HCT116 (cell line): ENCODE measurements around the gene PMEPA1. TPM values are rescaled to one million over a fixed set of nuclear protein-coding genes. Genes with fewer than 3 reads are reported as not detected.

Experiments used
- ATAC-seq: fragments of 200-7000 bp; cut with Tn5 transposase; 2 replicates; pipeline ENCODE4 v1.9.1; 2020; ENCODE audit warnings: mild to moderate bottlenecking, moderate library complexity
- BruUV-seq: library from RNA; stranded (reverse); fragments of 400-500 nt; replicated peaks from 2 replicates; lab custom pipeline; 2021; lab: Mats Ljungman, UMichigan
- CTCF ChIA-PET: fragments of 300-600 bp; sonication (Branson Sonifier 250); formaldehyde crosslinking; loops from one replicate; lab custom pipeline; 2021; ENCODE audit warnings: antibody characterized with exemption; lab: Charles Lee
- POLR2A ChIA-PET: fragments of 300-600, 350-600 bp; sonication (Branson Sonifier 250); formaldehyde crosslinking; loops from one replicate; lab custom pipeline; 2021; ENCODE audit warnings: antibody characterized with exemption; lab: Charles Lee
- RAD21 ChIA-PET, 2 experiments: fragments of 300-600 bp; sonication (Branson Sonifier 250); formaldehyde crosslinking; loops; one replicate each; lab custom pipeline; 2023; ENCODE audit warnings: low total read pairs in 2 of 2; ENCODE audit not compliant: uncharacterized antibody in 2 of 2, unreplicated experiment in 2 of 2, low non-redundant PET in 1 of 2; lab: Charles Lee
- DNase-seq: peaks from one replicate; pipeline ENCODE4 v3.0.0-alpha.2; 2010; ENCODE audit warnings: low read depth, low spot score
- H2AFZ ChIP-seq: fragments of 200-600 bp; shearing (Covaris generic), sonication (generic); 2 replicates; pipeline ENCODE4 v1.6.1; 2017; ENCODE audit warnings: low read depth, mixed run types, mixed read lengths, antibody characterized with exemption, low read length; ENCODE audit not compliant: poor library complexity, severe bottlenecking
- H3K27ac ChIP-seq: 2 replicates; pipeline ENCODE4 v1.5.1; 2012; ENCODE audit warnings: low read depth, low read length
- H3K27me3 ChIP-seq: fragments of 200-600 bp; sonication (generic); 2 replicates; pipeline ENCODE4 v1.6.1; 2016; ENCODE audit warnings: mixed run types, low read length, mixed read lengths; ENCODE audit not compliant: insufficient read depth
- H3K36me3 ChIP-seq, 2 experiments: fragments of 200-500 bp in 1 of 2; fragments of 200-600 bp in 1 of 2; sonication (Bioruptor generic) in 1 of 2; sonication (generic) in 1 of 2; 2 replicates each; pipeline versions ENCODE4 v1.5.1 to v1.6.1; 2014 to 2016; ENCODE audit warnings: low read length in 2 of 2, inconsistent platforms in 1 of 2, mixed read lengths in 1 of 2, mixed run types in 1 of 2; ENCODE audit not compliant: insufficient read depth in 2 of 2, control insufficient read depth in 1 of 2
- H3K4me1 ChIP-seq, 2 experiments: fragments of 200-600 bp in 1 of 2; sonication (generic) in 1 of 2; 2 replicates each; pipeline versions ENCODE4 v1.5.1 to v1.6.1; 2012 to 2017; ENCODE audit warnings: low read length in 2 of 2, inconsistent platforms in 1 of 2, mild to moderate bottlenecking in 1 of 2, mixed read lengths in 1 of 2, mixed run types in 1 of 2, moderate library complexity in 1 of 2; ENCODE audit not compliant: insufficient read depth in 2 of 2, control insufficient read depth in 1 of 2
- H3K4me2 ChIP-seq: fragments of 200-600 bp; sonication (generic); 2 replicates; pipeline ENCODE4 v1.6.1; 2017; ENCODE audit warnings: mixed run types, low read length, mixed read lengths
- H3K4me3 ChIP-seq, 2 experiments: fragments of 200-600 bp in 1 of 2; sonication (generic) in 1 of 2; replicated peaks in 1 of 2; 2 replicates each; pipeline ENCODE4 v1.5.1; 2011 to 2016; ENCODE audit warnings: low read length in 2 of 2, control low read depth in 1 of 2, low read depth in 1 of 2, mild to moderate bottlenecking in 1 of 2, mixed read lengths in 1 of 2, mixed run types in 1 of 2
- H3K79me2 ChIP-seq: fragments of 200-600 bp; sonication (generic); 2 replicates; pipeline ENCODE4 v1.6.1; 2017; ENCODE audit warnings: mild to moderate bottlenecking, mixed run types, low read length, moderate library complexity, mixed read lengths; ENCODE audit not compliant: insufficient read depth
- H3K9ac ChIP-seq: fragments of 200-600 bp; sonication (generic); 2 replicates; pipeline ENCODE4 v1.6.1; 2016; ENCODE audit warnings: low read length, mixed read lengths
- H3K9me2 ChIP-seq: fragments of 200-600 bp; sonication (generic), shearing (Covaris generic); 2 replicates; pipeline ENCODE4 v1.6.1; 2017; ENCODE audit warnings: mixed run types, mild to moderate bottlenecking, moderate library complexity; ENCODE audit not compliant: insufficient read depth
- H3K9me3 ChIP-seq, 2 experiments: fragments of 200-500 bp in 1 of 2; fragments of 200-600 bp in 1 of 2; sonication (Bioruptor generic) in 1 of 2; sonication (generic) in 1 of 2; 2 replicates each; pipeline ENCODE4 v1.6.1; 2014 to 2017; ENCODE audit warnings: low read length in 2 of 2, mixed read lengths in 2 of 2, inconsistent platforms in 1 of 2, low read depth in 1 of 2, mild to moderate bottlenecking in 1 of 2, mixed run types in 1 of 2, moderate library complexity in 1 of 2; ENCODE audit not compliant: control insufficient read depth in 1 of 2, insufficient read depth in 1 of 2
- H4K20me1 ChIP-seq: fragments of 200-600 bp; sonication (generic), shearing (Covaris generic); 2 replicates; pipeline ENCODE4 v1.6.1; 2017; ENCODE audit warnings: mixed run types, mild to moderate bottlenecking, moderate library complexity; ENCODE audit not compliant: insufficient read depth
- POLR2AphosphoS5 ChIP-seq: IDR thresholded peaks from 2 replicates; pipeline ENCODE4 v1.6.1; 2011; ENCODE audit warnings: mild to moderate bottlenecking, low read depth, low read length, moderate library complexity
- SIN3A ChIP-seq: IDR thresholded peaks from 2 replicates; pipeline ENCODE4 v1.6.1; 2012; ENCODE audit warnings: low read depth
- SP1 ChIP-seq: IDR thresholded peaks from 2 replicates; pipeline ENCODE4 v1.6.1; 2012; ENCODE audit warnings: low read depth
- intact Hi-C: fragments of 100-400 bp; cut with micrococcal nuclease; formaldehyde crosslinking; loops from 2 replicates; pipeline ENCODE4 v1.10.0; 2022
- total RNA-seq: library from RNA; stranded (reverse); gene quantifications from one replicate; pipeline ENCODE4 v1.2.1, GENCODE V29; 2021; ENCODE audit not compliant: unreplicated experiment
- TF ChIP-seq, protein P1 (sequence below): IDR thresholded peaks from 2 replicates; pipeline ENCODE4 v1.6.1; 2012
- TF ChIP-seq, protein P2 (sequence below): IDR thresholded peaks from 2 replicates; pipeline ENCODE4 v1.6.1; 2011; ENCODE audit warnings: mild to moderate bottlenecking, low read length, moderate library complexity; ENCODE audit not compliant: insufficient replicate concordance; ENCODE audit errors: extremely low read depth

PMEPA1 gene
- total RNA-seq, 1 experiment from 2014 or later = 0.64 TPM

DNA sequence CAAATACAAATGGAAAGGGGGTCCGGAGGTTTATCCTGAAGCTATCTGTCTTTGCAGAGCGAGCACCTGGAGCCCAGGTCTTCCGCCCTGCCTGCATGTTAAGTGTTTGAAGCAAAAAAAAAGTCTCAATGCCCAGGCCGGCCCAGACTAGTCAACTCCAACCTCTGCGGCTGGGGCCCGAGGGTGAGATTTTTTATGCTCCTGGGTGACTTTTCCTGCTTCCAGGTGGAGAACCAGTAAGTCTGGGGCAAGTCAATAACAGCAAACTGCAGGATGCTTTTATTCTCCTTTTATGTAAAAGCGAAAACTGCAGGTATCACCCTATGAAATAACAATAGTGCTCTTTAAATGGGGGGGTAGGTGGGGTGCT lies 87.6 kb downstream of the PMEPA1 start:
- H3K9me2 ChIP-seq = no peaks in the 10 kb centered on the region
- no peak overlapping the region for H3K9ac ChIP-seq
- ATAC-seq (no peak), DNase-seq (no peak)
- H3K27ac ChIP-seq = no peak overlapping the region
- H3K4me1 ChIP-seq = peaks cover 6 to 18% of the 10 kb centered on the region in 2 experiments
- H3K36me3 ChIP-seq = no peaks in the 10 kb centered on the region
- no peak overlapping the region for H3K4me3 ChIP-seq
- POLR2A ChIA-PET = interaction anchor here (1.1 kb wide), 1 partner anchor 465 kb away, joined by 3 read pairs; no protein-coding TSS in a partner anchor
- H3K4me2 ChIP-seq = no peak overlapping the region
- TF ChIP-seq POLR2AphosphoS5 (no peak), SIN3A (no peak), SP1 (no peak)
- TF ChIP-seq, protein P1, sequence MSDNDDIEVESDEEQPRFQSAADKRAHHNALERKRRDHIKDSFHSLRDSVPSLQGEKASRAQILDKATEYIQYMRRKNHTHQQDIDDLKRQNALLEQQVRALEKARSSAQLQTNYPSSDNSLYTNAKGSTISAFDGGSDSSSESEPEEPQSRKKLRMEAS = no peak
- TF ChIP-seq, protein P2, sequence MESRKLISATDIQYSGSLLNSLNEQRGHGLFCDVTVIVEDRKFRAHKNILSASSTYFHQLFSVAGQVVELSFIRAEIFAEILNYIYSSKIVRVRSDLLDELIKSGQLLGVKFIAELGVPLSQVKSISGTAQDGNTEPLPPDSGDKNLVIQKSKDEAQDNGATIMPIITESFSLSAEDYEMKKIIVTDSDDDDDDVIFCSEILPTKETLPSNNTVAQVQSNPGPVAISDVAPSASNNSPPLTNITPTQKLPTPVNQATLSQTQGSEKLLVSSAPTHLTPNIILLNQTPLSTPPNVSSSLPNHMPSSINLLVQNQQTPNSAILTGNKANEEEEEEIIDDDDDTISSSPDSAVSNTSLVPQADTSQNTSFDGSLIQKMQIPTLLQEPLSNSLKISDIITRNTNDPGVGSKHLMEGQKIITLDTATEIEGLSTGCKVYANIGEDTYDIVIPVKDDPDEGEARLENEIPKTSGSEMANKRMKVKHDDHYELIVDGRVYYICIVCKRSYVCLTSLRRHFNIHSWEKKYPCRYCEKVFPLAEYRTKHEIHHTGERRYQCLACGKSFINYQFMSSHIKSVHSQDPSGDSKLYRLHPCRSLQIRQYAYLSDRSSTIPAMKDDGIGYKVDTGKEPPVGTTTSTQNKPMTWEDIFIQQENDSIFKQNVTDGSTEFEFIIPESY = no peak
- H4K20me1 ChIP-seq = no peaks in the 10 kb centered on the region
- CTCF ChIA-PET = interaction anchor here (0.6 to 3.1 kb wide), 14 partner anchors 9 to 589 kb away, joined by 3 to 23 read pairs (median 4); no protein-coding TSS in a partner anchor
- no TSS peak for BruUV-seq
- H3K79me2 ChIP-seq = no peaks in the 10 kb centered on the region
- H3K9me3 ChIP-seq = no peaks in the 10 kb centered on the region
- intact Hi-C loops = loop anchor here (1.0 to 10.0 kb wide), 3 partner anchors 465 to 583 kb away; no protein-coding TSS in a partner anchor
- H2AFZ ChIP-seq = no peak overlapping the region
- RAD21 ChIA-PET = interaction anchor here (0.6 to 1.0 kb wide), 4 partner anchors 26 to 585 kb away, joined by 3 to 4 read pairs (median 3); no protein-coding TSS in a partner anchor
- H3K27me3 ChIP-seq = peaks cover 26% of the 10 kb centered on the region; the same call in 1 of the 2 replicates
